SKM-1 treated with dmso at 0.1 percent for 144 hours (cell line): ENCODE results near the gene OGFR.

Experiments
- DNase-seq: peaks from one replicate; lab custom pipeline; 2025; ENCODE audit not compliant: unreplicated experiment; lab: John Stamatoyannopoulos, UW

Gene OGFR

GRCh38 chr20:62799459-62799858 is 5.2 kb upstream of the OGFR start:
- no peak for DNase-seq

GRCh38 chr20:62799873-62800272 is 4.8 kb upstream of the OGFR start:
- no peak for DNase-seq

- DNase-seq = no peak
These were observed 4.0 kb upstream of the OGFR start for GRCh38 chr20:62800314-62801259.

GRCh38 chr20:62801284-62802010 is 3.2 kb upstream of the OGFR start:
- DNase-seq = no peak

GRCh38 chr20:62802026-62802712 is 2.5 kb upstream of the OGFR start:
- DNase-seq = no peak

- no peak for DNase-seq
These were observed 511 bp upstream of the OGFR start for GRCh38 chr20:62804021-62804626.

GRCh38 chr20:62805155-62805710 is 598 bp downstream of the OGFR start:
- no peak for DNase-seq

- peak; percentile 79 for DNase-seq
These were observed 1.2 kb downstream of the OGFR start for GRCh38 chr20:62805711-62806382.

GRCh38 chr20:62806383-62807050 is 1.9 kb downstream of the OGFR start:
- DNase-seq = no peak

GRCh38 chr20:62807444-62808210 is 3.0 kb downstream of the OGFR start:
- no peak for DNase-seq

GRCh38 chr20:62808211-62808865 is 3.7 kb downstream of the OGFR start:
- DNase-seq = peak; percentile 33

- no peak for DNase-seq
These were observed 5.1 kb downstream of the OGFR start for GRCh38 chr20:62809530-62810428.

GRCh38 chr20:62811320-62811719 is 6.7 kb downstream of the OGFR start:
- no peak for DNase-seq

- no peak for DNase-seq
These were observed 7.1 kb downstream of the OGFR start for GRCh38 chr20:62811720-62812119.

- no peak for DNase-seq
These were observed 7.7 kb downstream of the OGFR start for GRCh38 chr20:62812181-62812906.

GRCh38 chr20:62812907-62813200 is 8.2 kb downstream of the OGFR start:
- DNase-seq = no peak

- DNase-seq = no peak
These were observed 9.0 kb downstream of the OGFR start for GRCh38 chr20:62813588-62813987.
